HUES64 (cell line): ENCODE measurements around the gene SEC23B.
"Not testable (repeated sequence)": the region's sequence is repeated elsewhere in the genome, so short reads cannot be mapped to it uniquely, and the experiment has no call there.

ENCODE experiments used
- H3K27ac ChIP-seq: 2 replicates; pipeline ENCODE4 v1.7.0; 2013; ENCODE audit warnings: low read depth, low read length, inconsistent platforms
- H3K27me3 ChIP-seq: 2 replicates; pipeline ENCODE4 v1.6.1; 2013; ENCODE audit warnings: mild to moderate bottlenecking, low read length; ENCODE audit not compliant: insufficient read depth
- H3K36me3 ChIP-seq: 2 replicates; pipeline ENCODE4 v1.6.1; 2013; ENCODE audit warnings: mild to moderate bottlenecking, low read length; ENCODE audit not compliant: insufficient read depth
- H3K4me1 ChIP-seq: 2 replicates; pipeline ENCODE4 v1.6.1; 2013; ENCODE audit warnings: mild to moderate bottlenecking, low read length, moderate library complexity; ENCODE audit not compliant: insufficient read depth
- H3K4me3 ChIP-seq: 2 replicates; pipeline ENCODE4 v1.5.1; 2013; ENCODE audit warnings: mild to moderate bottlenecking, low read length, moderate library complexity
- H3K9ac ChIP-seq: 2 replicates; pipeline ENCODE4 v1.6.1; 2013; ENCODE audit warnings: mild to moderate bottlenecking, low read depth, low read length
- H3K9me3 ChIP-seq: 2 replicates; pipeline ENCODE4 v1.6.1; 2013; ENCODE audit warnings: low read depth, low read length; ENCODE audit not compliant: insufficient read depth
- WGBS: fragments of 150-250, 120-280 bp; methylation state at CpG from one replicate; pipeline ENCODE4 v1.1.7; 2013; ENCODE audit warnings: missing lambda C conversion rate; 5-methylcytosine and 5-hydroxymethylcytosine counted together

The SEC23B gene

GRCh38 chr20:18524646-18525045, 16.9 kb downstream of the SEC23B start:
- Histone ChIP-seq H3K27ac (no peak overlapping the region), H3K4me3 (no peak overlapping the region), H3K9ac (no peak overlapping the region), H3K27me3 (no peaks in the 10 kb centered on the region), H3K4me1 (no peaks in the 10 kb centered on the region), H3K36me3 (peaks cover 66% of the 10 kb centered on the region), H3K9me3 (no peaks in the 10 kb centered on the region)
- WGBS, result 100% methylated on average over 1 of the region's 1 CpG

GRCh38 chr20:18526761-18527160, 19.0 kb downstream of the SEC23B start:
- 82% methylated on average over 14 of the region's 14 CpGs for WGBS
- peaks cover 79% of the 10 kb centered on the region for H3K36me3 ChIP-seq

GRCh38 chr20:18527339-18527738, 19.6 kb downstream of the SEC23B start:
- Histone ChIP-seq H3K36me3 (peaks cover 85% of the 10 kb centered on the region), H3K4me1 (no peaks in the 10 kb centered on the region), H3K27ac (no peak overlapping the region), H3K4me3 (no peak overlapping the region), H3K9ac (no peak overlapping the region), H3K9me3 (no peaks in the 10 kb centered on the region), H3K27me3 (no peaks in the 10 kb centered on the region)
- 96% methylated on average over 2 of the region's 2 CpGs for WGBS

More at GRCh38 chr20:18526761-18527160, 19.0 kb downstream of the SEC23B start:
- not testable (repeated sequence) for H3K27me3 ChIP-seq, H3K4me1 ChIP-seq, H3K27ac ChIP-seq, H3K4me3 ChIP-seq, H3K9me3 ChIP-seq, H3K9ac ChIP-seq

- no peak overlapping the region for H3K27ac ChIP-seq
- no peak overlapping the region for H3K9ac ChIP-seq
- peaks cover 90% of the 10 kb centered on the region for H3K36me3 ChIP-seq
- H3K4me3 ChIP-seq, result no peak overlapping the region
- H3K9me3 ChIP-seq, result no peaks in the 10 kb centered on the region
- no peaks in the 10 kb centered on the region for H3K4me1 ChIP-seq
- WGBS, result 97% methylated on average over 2 of the region's 2 CpGs
- no peaks in the 10 kb centered on the region for H3K27me3 ChIP-seq
These were observed 20.1 kb downstream of the SEC23B start for GRCh38 chr20:18527836-18528235.

- H3K9ac ChIP-seq, result no peak overlapping the region
- no peaks in the 10 kb centered on the region for H3K27me3 ChIP-seq
- no peak overlapping the region for H3K4me3 ChIP-seq
- H3K27ac ChIP-seq, result no peak overlapping the region
- peaks cover 96% of the 10 kb centered on the region for H3K36me3 ChIP-seq
- H3K9me3 ChIP-seq, result no peaks in the 10 kb centered on the region
- no peaks in the 10 kb centered on the region for H3K4me1 ChIP-seq
These were observed 21.3 kb downstream of the SEC23B start for GRCh38 chr20:18529041-18529440.

- no peak overlapping the region for H3K9ac ChIP-seq
- WGBS, result 94% methylated on average over 4 of the region's 6 CpGs
- H3K4me1 ChIP-seq, result no peaks in the 10 kb centered on the region
- H3K4me3 ChIP-seq, result no peak overlapping the region
- H3K27ac ChIP-seq, result no peak overlapping the region
- H3K36me3 ChIP-seq, result peaks cover 86% of the 10 kb centered on the region
- H3K27me3 ChIP-seq, result no peaks in the 10 kb centered on the region
- no peaks in the 10 kb centered on the region for H3K9me3 ChIP-seq
These were observed 24.9 kb downstream of the SEC23B start for GRCh38 chr20:18532626-18533025.

GRCh38 chr20:18533491-18533890, 25.8 kb downstream of the SEC23B start:
- Histone ChIP-seq H3K4me1 (no peaks in the 10 kb centered on the region), H3K27ac (no peak overlapping the region), H3K36me3 (peaks cover 84% of the 10 kb centered on the region), H3K9ac (no peak overlapping the region), H3K27me3 (no peaks in the 10 kb centered on the region), H3K9me3 (no peaks in the 10 kb centered on the region), H3K4me3 (no peak overlapping the region)
- 90% methylated on average over 1 of the region's 1 CpG for WGBS

- H3K4me3 ChIP-seq, result no peak overlapping the region
- H3K27me3 ChIP-seq, result no peaks in the 10 kb centered on the region
- H3K27ac ChIP-seq, result no peak overlapping the region
- 96% methylated on average over 6 of the region's 6 CpGs for WGBS
- no peak overlapping the region for H3K9ac ChIP-seq
- no peaks in the 10 kb centered on the region for H3K9me3 ChIP-seq
- no peaks in the 10 kb centered on the region for H3K4me1 ChIP-seq
- peaks cover 81% of the 10 kb centered on the region for H3K36me3 ChIP-seq
These were observed 26.4 kb downstream of the SEC23B start for GRCh38 chr20:18533978-18534644.

- peaks cover 78% of the 10 kb centered on the region for H3K36me3 ChIP-seq
- H3K27me3 ChIP-seq, result no peaks in the 10 kb centered on the region
- H3K9me3 ChIP-seq, result no peaks in the 10 kb centered on the region
- H3K4me3 ChIP-seq, result no peak overlapping the region
- no peak overlapping the region for H3K9ac ChIP-seq
- no peak overlapping the region for H3K27ac ChIP-seq
- H3K4me1 ChIP-seq, result no peaks in the 10 kb centered on the region
- WGBS, result 90% methylated on average over 2 of the region's 2 CpGs
These were observed 29.9 kb downstream of the SEC23B start for GRCh38 chr20:18537651-18538050.

- Histone ChIP-seq H3K36me3 (peaks cover 81% of the 10 kb centered on the region), H3K27me3 (no peaks in the 10 kb centered on the region)
- 93% methylated on average over 5 of the region's 5 CpGs for WGBS
These were observed 34.0 kb downstream of the SEC23B start for GRCh38 chr20:18541741-18542140.

GRCh38 chr20:18543216-18543615, 35.5 kb downstream of the SEC23B start:
- Histone ChIP-seq H3K9ac (no peak overlapping the region), H3K4me1 (no peaks in the 10 kb centered on the region), H3K9me3 (no peaks in the 10 kb centered on the region), H3K27ac (no peak overlapping the region), H3K36me3 (peaks cover 86% of the 10 kb centered on the region), H3K4me3 (no peak overlapping the region), H3K27me3 (no peaks in the 10 kb centered on the region)
- WGBS, result 91% methylated on average over 3 of the region's 4 CpGs

More at GRCh38 chr20:18541741-18542140, 34.0 kb downstream of the SEC23B start:
- no peaks in the 10 kb centered on the region for H3K9me3 ChIP-seq
- H3K27ac ChIP-seq, result no peak overlapping the region
- no peak overlapping the region for H3K9ac ChIP-seq
- H3K4me3 ChIP-seq, result no peak overlapping the region
- no peaks in the 10 kb centered on the region for H3K4me1 ChIP-seq

GRCh38 chr20:18543932-18544331, 36.2 kb downstream of the SEC23B start:
- H3K27ac ChIP-seq, result no peak overlapping the region
- H3K9ac ChIP-seq, result no peak overlapping the region
- H3K4me1 ChIP-seq, result no peaks in the 10 kb centered on the region
- H3K4me3 ChIP-seq, result no peak overlapping the region
- H3K36me3 ChIP-seq, result peaks cover 88% of the 10 kb centered on the region
- H3K9me3 ChIP-seq, result no peaks in the 10 kb centered on the region
- H3K27me3 ChIP-seq, result no peaks in the 10 kb centered on the region
- 96% methylated on average over 7 of the region's 7 CpGs for WGBS
